ENCODE measurements around the gene IZUMO4. TPM values are rescaled to one million over a fixed set of nuclear protein-coding genes. Genes with fewer than 3 reads are reported as not detected.
A peak's percentile ranks its signal among the peaks of the same experiment; 100 is the strongest.

Gene IZUMO4
- total RNA-seq, 1 experiment from 2014 or later = 1.5 TPM

DNA sequence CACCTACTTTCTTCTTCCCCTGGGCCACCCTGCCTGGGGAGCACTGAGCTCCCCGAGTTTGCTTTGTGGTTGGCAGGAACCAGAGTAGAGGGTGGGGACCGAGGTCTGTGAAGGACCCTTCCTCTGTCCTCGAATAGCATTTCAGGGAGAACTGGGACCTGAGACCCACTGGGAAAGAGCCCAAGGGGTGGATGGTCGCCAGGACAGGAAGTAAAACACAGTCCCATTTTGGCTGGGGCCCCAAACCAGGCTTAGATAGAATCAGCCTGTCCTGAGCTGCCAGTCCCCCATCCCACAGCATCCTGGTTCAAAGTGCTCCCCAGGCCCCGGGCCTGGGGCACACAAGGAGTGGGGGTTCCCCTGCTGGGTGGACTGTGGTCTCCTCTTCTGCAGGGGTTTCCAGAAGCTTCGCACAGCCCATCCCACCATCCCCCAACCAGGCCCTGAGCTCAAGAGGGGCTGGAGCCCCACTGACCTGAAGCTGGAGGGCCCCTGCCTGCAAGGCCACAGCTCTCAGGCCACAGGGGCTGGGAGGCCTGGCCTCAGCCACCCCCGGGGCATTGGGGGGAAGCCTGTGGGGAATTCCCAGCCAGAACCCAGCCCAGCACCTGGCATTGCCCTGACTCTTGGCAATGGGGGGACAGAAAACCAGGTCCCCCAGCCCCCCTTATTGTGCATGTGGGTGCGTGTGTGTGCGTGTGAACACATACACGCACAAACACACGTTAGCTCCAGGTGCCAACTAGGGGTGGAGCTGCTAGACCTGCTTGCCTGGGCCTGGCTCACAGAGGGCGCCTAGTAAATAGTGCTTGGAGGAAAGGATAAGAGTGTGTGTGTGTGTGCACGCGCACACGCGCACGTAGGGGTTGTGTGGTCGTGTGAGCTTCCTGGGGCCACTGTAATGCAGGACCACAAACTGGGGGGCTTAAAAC is 44.7 kb upstream of the IZUMO4 start:
- peak overlapping the region; percentile 76 for H3K4me2 ChIP-seq
- H3F3A ChIP-seq (ENCODE audit: insufficient read depth, low read depth) = no peaks in the 10 kb centered on the region
- ChIA-PET POLR2A (ENCODE audit: unreplicated experiment) (interaction anchor here (0.6 kb wide), 1 partner anchor 178 kb away, joined by 4 read pairs; no protein-coding TSS in a partner anchor), CTCF (interaction anchor here (0.6 kb wide), 1 partner anchor 176 kb away, joined by 3 read pairs; no protein-coding TSS in a partner anchor)
- DNase-seq = no peak
- peaks cover 36% of the 10 kb centered on the region for H3K79me2 ChIP-seq (ENCODE audit: low read depth)
- H3K4me1 ChIP-seq (replicated peaks; ENCODE audit: insufficient read depth) = peaks cover 22% of the 10 kb centered on the region
- TF ChIP-seq EZH2 (IDR thresholded peaks at IDR 0.05; ENCODE audit: low read depth) (no peak), CTCF (conservative IDR thresholded peaks at IDR 0.05) (no peak)
- no peaks in the 10 kb centered on the region for H3K9me3 ChIP-seq (ENCODE audit: insufficient read depth, low read depth)
- H3K36me3 ChIP-seq (ENCODE audit: low read depth) = no peaks in the 10 kb centered on the region
- no peak overlapping the region; the same call in 1 of the 2 replicates for H3K27ac ChIP-seq
- peak overlapping the region; percentile 50; the same call in 1 of the 2 replicates for H3K4me3 ChIP-seq
- H3K27me3 ChIP-seq (ENCODE audit: insufficient read depth, low read depth) = no peaks in the 10 kb centered on the region
- peaks cover 27% of the 10 kb centered on the region for H4K20me1 ChIP-seq (ENCODE audit: insufficient read depth)
- no TSS peak for BruUV-seq (replicated peaks)
- H3K9me2 ChIP-seq (ENCODE audit: insufficient read depth) = no peaks in the 10 kb centered on the region
- intact Hi-C loops (cut with micrococcal nuclease; ENCODE audit: unreplicated experiment) = loop anchor here (2.0 kb wide), 1 partner anchor 23 kb away; no protein-coding TSS in a partner anchor
- no peak overlapping the region; the same call in 1 of the 2 replicates for H2AFZ ChIP-seq

DNA sequence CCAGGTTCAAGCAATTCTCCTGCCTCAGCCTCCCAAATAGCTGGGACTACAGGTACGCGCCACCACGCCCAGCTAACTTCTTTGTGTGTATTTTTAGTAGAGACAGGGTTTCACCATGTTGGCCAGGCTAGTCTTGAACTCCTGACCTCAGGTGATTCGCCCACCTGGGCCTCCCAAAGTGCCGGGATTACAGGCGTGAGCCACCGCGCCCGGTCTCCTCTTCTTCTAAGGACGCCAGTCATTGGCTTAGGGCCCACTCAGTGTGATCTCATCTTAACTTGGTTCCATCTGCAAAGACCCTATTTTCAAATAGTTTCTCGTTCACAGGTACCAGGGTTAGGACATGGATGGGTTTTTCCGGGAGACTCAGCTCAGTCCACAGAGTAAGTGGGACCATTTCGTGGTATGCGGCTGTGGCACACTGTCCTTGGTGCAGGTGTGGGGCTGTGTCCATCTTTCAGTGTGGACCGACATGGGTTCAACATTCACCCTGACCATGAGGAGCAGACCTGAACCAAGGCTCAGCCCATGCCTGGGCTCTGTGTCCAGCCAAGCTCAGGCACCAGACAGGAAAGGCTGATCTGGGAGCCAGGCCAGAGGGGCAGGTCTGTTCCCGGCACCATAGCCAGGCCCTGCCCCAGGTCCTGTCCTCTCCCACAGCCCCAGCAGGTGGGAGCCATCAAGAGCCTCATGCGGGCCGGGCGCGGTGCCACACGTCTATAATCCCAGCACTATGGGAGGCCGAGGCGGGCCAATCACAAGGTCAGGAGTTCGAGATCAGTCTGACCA is 42.9 kb upstream of the IZUMO4 start:
- no TSS peak for BruUV-seq (replicated peaks)
- no peak for DNase-seq
- ChIA-PET POLR2A (ENCODE audit: unreplicated experiment) (interaction anchor here (0.6 kb wide), 1 partner anchor 207 kb away, joined by 13 read pairs; no protein-coding TSS in a partner anchor), CTCF (no interaction called here)
- no peaks in the 10 kb centered on the region for H3K27me3 ChIP-seq (ENCODE audit: insufficient read depth, low read depth)
- no peaks in the 10 kb centered on the region for H3K9me3 ChIP-seq (ENCODE audit: insufficient read depth, low read depth)
- H3K9me2 ChIP-seq (ENCODE audit: insufficient read depth) = no peaks in the 10 kb centered on the region
- peaks cover 10% of the 10 kb centered on the region for H4K20me1 ChIP-seq (ENCODE audit: insufficient read depth)
- H3K4me3 ChIP-seq = no peak overlapping the region
- H3K4me2 ChIP-seq = no peak overlapping the region
- TF ChIP-seq CTCF (conservative IDR thresholded peaks at IDR 0.05) = no peak
- TF ChIP-seq EZH2 (IDR thresholded peaks at IDR 0.05; ENCODE audit: low read depth) = no peak
- no peak overlapping the region for H3K27ac ChIP-seq
- peaks cover 19% of the 10 kb centered on the region for H3K79me2 ChIP-seq (ENCODE audit: low read depth)
- intact Hi-C loops (cut with micrococcal nuclease; ENCODE audit: unreplicated experiment) = no loop called here
- peaks cover 3% of the 10 kb centered on the region; the same call in 1 of the 2 replicates for H3F3A ChIP-seq (ENCODE audit: insufficient read depth, low read depth)
- H3K36me3 ChIP-seq (ENCODE audit: low read depth) = no peaks in the 10 kb centered on the region
- H3K4me1 ChIP-seq (replicated peaks; ENCODE audit: insufficient read depth) = peaks cover 27% of the 10 kb centered on the region
- H2AFZ ChIP-seq = no peak overlapping the region

DNA sequence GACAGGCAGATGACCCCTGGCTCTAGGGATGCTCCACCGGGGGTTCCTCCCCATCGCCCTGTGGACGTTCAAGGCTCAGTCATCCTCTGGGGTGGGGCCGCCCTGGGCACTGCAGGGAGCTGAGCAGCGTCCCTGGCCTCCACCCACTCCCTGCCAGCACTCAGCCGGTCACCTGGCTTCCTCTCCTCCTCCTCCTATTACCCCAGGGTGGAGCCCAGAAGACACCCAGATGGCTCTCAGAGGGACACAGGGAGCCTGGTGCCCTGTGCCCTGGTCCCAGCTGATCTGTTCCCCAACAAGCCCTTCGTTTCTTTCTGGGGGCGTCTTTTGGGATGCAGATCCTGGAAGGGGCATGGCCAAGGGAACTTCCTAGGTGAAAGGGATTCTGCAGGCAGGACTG is 42.0 kb upstream of the IZUMO4 start:
- H3K79me2 ChIP-seq (ENCODE audit: low read depth) = peaks cover 9% of the 10 kb centered on the region
- no peaks in the 10 kb centered on the region for H3K9me3 ChIP-seq (ENCODE audit: insufficient read depth, low read depth)
- no peaks in the 10 kb centered on the region for H3K36me3 ChIP-seq (ENCODE audit: low read depth)
- POLR2A ChIA-PET (ENCODE audit: unreplicated experiment) = interaction anchor here (0.6 kb wide), 1 partner anchor 206 kb away, joined by 13 read pairs; no protein-coding TSS in a partner anchor
- H2AFZ ChIP-seq = no peak overlapping the region
- no TSS peak for BruUV-seq (replicated peaks)
- no peak for TF ChIP-seq CTCF (conservative IDR thresholded peaks at IDR 0.05)
- no peak for TF ChIP-seq EZH2 (IDR thresholded peaks at IDR 0.05; ENCODE audit: low read depth)
- no peak overlapping the region for H3K27ac ChIP-seq
- no peak overlapping the region for H3K4me3 ChIP-seq
- H3F3A ChIP-seq (ENCODE audit: insufficient read depth, low read depth) = peaks cover 7% of the 10 kb centered on the region; the same call in 1 of the 2 replicates
- CTCF ChIA-PET = no interaction called here
- no peaks in the 10 kb centered on the region for H3K9me2 ChIP-seq (ENCODE audit: insufficient read depth)
- H3K4me2 ChIP-seq = no peak overlapping the region
- no peaks in the 10 kb centered on the region for H3K27me3 ChIP-seq (ENCODE audit: insufficient read depth, low read depth)
- peaks cover 34% of the 10 kb centered on the region for H3K4me1 ChIP-seq (replicated peaks; ENCODE audit: insufficient read depth)
- intact Hi-C loops (cut with micrococcal nuclease; ENCODE audit: unreplicated experiment) = no loop called here
- H4K20me1 ChIP-seq (ENCODE audit: insufficient read depth) = no peaks in the 10 kb centered on the region; the same call in 1 of the 2 replicates
- peak in 1 of 2 experiments; percentile 50 for DNase-seq

All from PC-9 (cell line).